Measurements from ENCODE around the gene MSN. TPM values are rescaled to one million over a fixed set of nuclear protein-coding genes. Genes with fewer than 3 reads are reported as not detected.

Gene MSN
- total and polyA plus RNA-seq, 2 experiments from 2014 or later = 268 to 281 TPM

DNA sequence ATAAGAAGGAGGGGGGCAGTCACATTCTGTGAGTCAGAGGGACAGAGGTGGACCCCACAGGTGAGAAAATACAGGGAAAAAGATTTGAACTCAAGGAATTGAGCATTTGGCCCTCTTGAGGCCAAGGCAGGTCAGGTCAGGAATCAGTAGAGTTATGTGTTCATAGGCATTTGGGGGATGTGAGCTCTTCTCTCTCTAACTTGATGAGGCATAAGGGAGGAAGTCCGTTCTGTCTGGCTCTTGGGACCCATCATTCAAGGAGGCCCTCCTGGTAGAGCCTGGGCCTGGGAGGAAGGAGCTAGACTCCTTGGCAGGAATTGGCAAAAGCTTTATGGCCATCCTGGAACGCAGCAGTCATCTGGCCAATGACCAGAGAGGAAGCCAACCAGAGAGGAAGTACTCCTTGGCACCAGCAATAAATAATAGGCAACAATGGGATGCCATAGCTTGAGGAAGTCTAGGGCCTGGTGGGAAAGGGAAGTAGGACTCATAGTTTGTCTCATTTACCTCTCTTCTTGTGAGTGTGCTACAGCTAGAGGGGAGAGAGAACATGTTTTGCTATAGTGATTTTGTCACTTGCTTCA lies 53.0 kb downstream of the MSN start:
- H3K27me3 ChIP-seq (replicated peaks; ENCODE audit: insufficient read depth) = no peaks in the 10 kb centered on the region
- TF ChIP-seq EZH2 (IDR thresholded peaks at IDR 0.05; ENCODE audit: insufficient read depth, poor library complexity, severe bottlenecking) (no peak), EZH2phosphoT487 (IDR thresholded peaks at IDR 0.05; ENCODE audit: insufficient read depth, low read depth) (no peak)
- no peak overlapping the region for H3K4me3 ChIP-seq
- no peak overlapping the region for H3K27ac ChIP-seq
- H3K4me2 ChIP-seq (ENCODE audit: unreplicated experiment) = no peak overlapping the region
- in situ Hi-C loops (cut with MboI) = no loop called here
- H3K9ac ChIP-seq = no peak overlapping the region
- WGBS, 2 experiments (ENCODE audit: low coverage in 1 of 2, low lambda C conversion rate in 2 of 2, missing lambda C conversion rate in 2 of 2) = 100% methylated on average over 2 of the region's 2 CpGs
- H3K79me2 ChIP-seq (ENCODE audit: insufficient read depth) = peaks cover 100% of the 10 kb centered on the region
- peaks cover 21% of the 10 kb centered on the region for H3F3A ChIP-seq (ENCODE audit: insufficient read depth)
- H3K36me3 ChIP-seq (ENCODE audit: low read depth) = peaks cover 14% of the 10 kb centered on the region; the same call in 1 of the 2 replicates
- no peak for DNase-seq
- no peaks in the 10 kb centered on the region for H3K4me1 ChIP-seq (ENCODE audit: insufficient read depth)
- peaks cover 4% of the 10 kb centered on the region for H4K20me1 ChIP-seq (ENCODE audit: insufficient read depth)
- H3K9me3 ChIP-seq (ENCODE audit: low read depth) = no peaks in the 10 kb centered on the region
- H3K9me2 ChIP-seq (ENCODE audit: insufficient read depth) = no peaks in the 10 kb centered on the region
- H2AFZ ChIP-seq = no peak overlapping the region

DNA sequence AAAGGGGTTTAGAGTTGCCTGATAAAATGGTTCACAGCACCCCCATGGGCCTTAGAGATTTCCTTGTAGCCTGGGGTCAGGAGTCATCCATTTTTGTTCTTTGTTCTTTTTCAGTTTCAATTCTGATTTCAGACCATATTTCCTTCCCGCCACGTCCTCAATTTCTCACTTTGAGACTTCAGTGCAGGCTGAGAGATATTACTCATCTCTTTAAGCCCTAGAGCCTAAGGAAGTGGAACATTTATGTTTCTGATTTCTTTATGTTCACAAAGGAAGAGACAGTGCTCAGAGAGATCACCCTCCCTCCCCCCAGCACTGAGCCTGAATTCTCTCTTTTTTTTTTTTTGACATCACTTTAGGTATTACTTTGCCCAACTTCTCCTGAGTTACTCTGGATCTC lies 56.3 kb downstream of the MSN start:
- H4K20me1 ChIP-seq (ENCODE audit: insufficient read depth) = peaks cover 4% of the 10 kb centered on the region
- 49 to 58% methylated on average over 2 of the region's 2 CpGs for WGBS, 2 experiments (ENCODE audit: low coverage in 1 of 2, low lambda C conversion rate in 2 of 2, missing lambda C conversion rate in 2 of 2)

GRCh38 chrX:65726715-65727114 lies 59.3 kb downstream of the MSN start:
- H3K9me3 ChIP-seq (ENCODE audit: low read depth) = no peaks in the 10 kb centered on the region
- no peaks in the 10 kb centered on the region for H3K4me1 ChIP-seq (ENCODE audit: insufficient read depth)
- H3K27me3 ChIP-seq (replicated peaks; ENCODE audit: insufficient read depth) = no peaks in the 10 kb centered on the region
- H3K4me3 ChIP-seq = no peak overlapping the region
- 0 to 14% methylated on average over 1 of the region's 1 CpG for WGBS, 2 experiments (ENCODE audit: low coverage in 1 of 2, low lambda C conversion rate in 2 of 2, missing lambda C conversion rate in 2 of 2)
- H3F3A ChIP-seq (ENCODE audit: insufficient read depth) = peaks cover 19% of the 10 kb centered on the region
- H3K79me2 ChIP-seq (ENCODE audit: insufficient read depth) = peaks cover 100% of the 10 kb centered on the region
- H4K20me1 ChIP-seq (ENCODE audit: insufficient read depth) = no peaks in the 10 kb centered on the region; the same call in 1 of the 2 replicates
- H3K4me2 ChIP-seq (ENCODE audit: unreplicated experiment) = no peak overlapping the region
- H3K27ac ChIP-seq = no peak overlapping the region
- H3K9ac ChIP-seq = no peak overlapping the region
- no peak overlapping the region for H2AFZ ChIP-seq
- no peak for DNase-seq
- peaks cover 9% of the 10 kb centered on the region; the same call in 1 of the 2 replicates for H3K36me3 ChIP-seq (ENCODE audit: low read depth)
- no peaks in the 10 kb centered on the region for H3K9me2 ChIP-seq (ENCODE audit: insufficient read depth)
- no peak for TF ChIP-seq EZH2phosphoT487 (IDR thresholded peaks at IDR 0.05; ENCODE audit: insufficient read depth, low read depth)
- in situ Hi-C loops (cut with MboI) = no loop called here

More for the DNA sequence above, 56.3 kb downstream of the MSN start:
- H3K27me3 ChIP-seq (replicated peaks; ENCODE audit: insufficient read depth) = no peaks in the 10 kb centered on the region
- H3K4me2 ChIP-seq (ENCODE audit: unreplicated experiment) = no peak overlapping the region
- in situ Hi-C loops (cut with MboI) = no loop called here
- peaks cover 24% of the 10 kb centered on the region for H3F3A ChIP-seq (ENCODE audit: insufficient read depth)
- no peaks in the 10 kb centered on the region for H3K9me3 ChIP-seq (ENCODE audit: low read depth)
- TF ChIP-seq EZH2phosphoT487 (IDR thresholded peaks at IDR 0.05; ENCODE audit: insufficient read depth, low read depth) (no peak), EZH2 (IDR thresholded peaks at IDR 0.05; ENCODE audit: insufficient read depth, poor library complexity, severe bottlenecking) (no peak)
- H3K9ac ChIP-seq = peak overlapping the region; percentile 50
- peak overlapping the region; percentile 69 for H3K27ac ChIP-seq
- H2AFZ ChIP-seq = no peak overlapping the region
- no peaks in the 10 kb centered on the region; the same call in 1 of the 2 replicates for H3K36me3 ChIP-seq (ENCODE audit: low read depth)
- no peaks in the 10 kb centered on the region for H3K9me2 ChIP-seq (ENCODE audit: insufficient read depth)
- H3K4me1 ChIP-seq (ENCODE audit: insufficient read depth) = no peaks in the 10 kb centered on the region
- no peak overlapping the region for H3K4me3 ChIP-seq
- DNase-seq = peak; percentile 38
- H3K79me2 ChIP-seq (ENCODE audit: insufficient read depth) = peaks cover 100% of the 10 kb centered on the region

GRCh38 chrX:65731684-65732289 lies 64.3 kb downstream of the MSN start:
- no peak for TF ChIP-seq EZH2 (IDR thresholded peaks at IDR 0.05; ENCODE audit: insufficient read depth, poor library complexity, severe bottlenecking)
- TF ChIP-seq EZH2phosphoT487 (IDR thresholded peaks at IDR 0.05; ENCODE audit: insufficient read depth, low read depth) = no peak
- H3F3A ChIP-seq (ENCODE audit: insufficient read depth) = 0 out of 2 replicates have a peak, but pooled peaks cover 11% of the 10 kb centered on the region
- WGBS, 2 experiments (ENCODE audit: low coverage in 1 of 2, low lambda C conversion rate in 2 of 2, missing lambda C conversion rate in 2 of 2) = 86 to 90% methylated on average over 1 of the region's 1 CpG
- peaks cover 31% of the 10 kb centered on the region; the same call in 1 of the 2 replicates for H3K36me3 ChIP-seq (ENCODE audit: low read depth)
- H2AFZ ChIP-seq = no peak overlapping the region
- H3K27me3 ChIP-seq (replicated peaks; ENCODE audit: insufficient read depth) = no peaks in the 10 kb centered on the region
- no peak overlapping the region for H3K27ac ChIP-seq
- H3K9ac ChIP-seq = no peak overlapping the region
- no peak overlapping the region for H3K4me3 ChIP-seq
- in situ Hi-C loops (cut with MboI) = no loop called here
- H3K9me2 ChIP-seq (ENCODE audit: insufficient read depth) = no peaks in the 10 kb centered on the region
- no peaks in the 10 kb centered on the region for H3K9me3 ChIP-seq (ENCODE audit: low read depth)
- no peak overlapping the region for H3K4me2 ChIP-seq (ENCODE audit: unreplicated experiment)
- H3K79me2 ChIP-seq (ENCODE audit: insufficient read depth) = peaks cover 89% of the 10 kb centered on the region
- H3K4me1 ChIP-seq (ENCODE audit: insufficient read depth) = no peaks in the 10 kb centered on the region
- H4K20me1 ChIP-seq (ENCODE audit: insufficient read depth) = no peaks in the 10 kb centered on the region; the same call in 1 of the 2 replicates
- DNase-seq = no peak

All from GM23248 (cell line).